Loucy (cell line): ENCODE results near the gene SALL3.

Experiments
- H2AFZ ChIP-seq: fragments of 200-600 bp; sonication (generic); 2 replicates; pipeline ENCODE4 v1.6.0; 2016; ENCODE audit warnings: antibody characterized with exemption, mild to moderate bottlenecking, low read length, moderate library complexity
- H3F3A ChIP-seq: fragments of 200-600 bp; 2 replicates; pipeline ENCODE4 v1.6.0; 2016; ENCODE audit warnings: antibody characterized with exemption, low read depth, mild to moderate bottlenecking
- H3K27me3 ChIP-seq: fragments of 200-600 bp; sonication (generic); 2 replicates; pipeline ENCODE4 v1.6.1; 2014; ENCODE audit warnings: low read length, mild to moderate bottlenecking; ENCODE audit not compliant: insufficient read depth, poor library complexity, severe bottlenecking
- H3K36me3 ChIP-seq: fragments of 200-600 bp; sonication (generic); 2 replicates; pipeline ENCODE4 v1.6.1; 2016; ENCODE audit warnings: low read length; ENCODE audit not compliant: insufficient read depth
- H3K4me1 ChIP-seq: fragments of 200-600 bp; sonication (generic); 2 replicates; pipeline ENCODE4 v1.5.1; 2014; ENCODE audit warnings: low read length, mild to moderate bottlenecking; ENCODE audit not compliant: insufficient read depth, poor library complexity, severe bottlenecking
- H3K4me2 ChIP-seq: fragments of 200-600 bp; sonication (generic); 2 replicates; pipeline ENCODE4 v1.6.0; 2014; ENCODE audit warnings: antibody characterized with exemption, low read length, low read depth, mild to moderate bottlenecking; ENCODE audit not compliant: poor library complexity, severe bottlenecking
- H3K4me3 ChIP-seq: fragments of 200-600 bp; sonication (generic); 2 replicates; pipeline ENCODE4 v1.5.1; 2014; ENCODE audit warnings: low read length, mild to moderate bottlenecking, mixed read lengths; ENCODE audit not compliant: poor library complexity, severe bottlenecking
- H3K79me2 ChIP-seq: fragments of 200-600 bp; sonication (generic); 2 replicates; pipeline ENCODE4 v1.6.1; 2014; ENCODE audit warnings: low read length; ENCODE audit not compliant: insufficient read depth
- H3K9ac ChIP-seq: fragments of 200-600 bp; sonication (generic); 2 replicates; pipeline ENCODE4 v1.6.0; 2014; ENCODE audit warnings: mild to moderate bottlenecking, low read depth, low read length, moderate library complexity; ENCODE audit not compliant: poor library complexity, severe bottlenecking
- H3K9me2 ChIP-seq: fragments of 200-600 bp; sonication (generic); replicated peaks from 2 replicates; pipeline ENCODE4 v1.6.1; 2016; ENCODE audit warnings: low read depth, low read length, mixed read lengths
- H3K9me3 ChIP-seq: fragments of 200-600 bp; sonication (generic); 2 replicates; pipeline ENCODE4 v1.6.1; 2014; ENCODE audit warnings: mild to moderate bottlenecking, antibody characterized with exemption, low read length, low read depth; ENCODE audit not compliant: insufficient read depth
- H4K20me1 ChIP-seq: fragments of 200-600 bp; sonication (generic); 2 replicates; pipeline ENCODE4 v1.6.0; 2014; ENCODE audit warnings: antibody characterized with exemption, low read length, mild to moderate bottlenecking; ENCODE audit not compliant: insufficient read depth, poor library complexity, severe bottlenecking
- CTCF ChIP-seq: fragments of 200-600 bp; sonication (generic); conservative IDR thresholded peaks from 2 replicates; pipeline ENCODE4 v1.5.1; 2014; ENCODE audit warnings: mild to moderate bottlenecking, antibody characterized with exemption, low read length
- EZH2phosphoT487 ChIP-seq: fragments of 200-600 bp; IDR thresholded peaks from 2 replicates; pipeline ENCODE4 v1.6.1; 2018; ENCODE audit warnings: antibody characterized with exemption, mild to moderate bottlenecking, moderate library complexity, borderline replicate concordance

The SALL3 gene

GRCh38 chr18:78966793-78967106 lies 12.9 kb upstream of the SALL3 start:
- Histone ChIP-seq H3K27me3 (no peaks in the 10 kb centered on the region), H3K9me2 (no peaks in the 10 kb centered on the region), H3F3A (no peaks in the 10 kb centered on the region), H3K36me3 (no peaks in the 10 kb centered on the region), H3K79me2 (no peaks in the 10 kb centered on the region), H3K4me3 (no peak overlapping the region), H2AFZ (no peak overlapping the region), H3K9ac (no peak overlapping the region), H3K4me2 (no peak overlapping the region), H3K4me1 (no peaks in the 10 kb centered on the region), H4K20me1 (no peaks in the 10 kb centered on the region), H3K9me3 (peaks cover 12% of the 10 kb centered on the region; the same call in 1 of the 2 replicates)
- no peak for TF ChIP-seq EZH2phosphoT487
- no peak for TF ChIP-seq CTCF

GRCh38 chr18:78967692-78968091 lies 11.9 kb upstream of the SALL3 start:
- Histone ChIP-seq H3K4me3 (no peak overlapping the region), H3F3A (no peaks in the 10 kb centered on the region), H3K9me3 (peaks cover 19% of the 10 kb centered on the region; the same call in 1 of the 2 replicates), H4K20me1 (no peaks in the 10 kb centered on the region), H3K9ac (no peak overlapping the region), H2AFZ (no peak overlapping the region), H3K4me2 (no peak overlapping the region), H3K9me2 (no peaks in the 10 kb centered on the region), H3K36me3 (no peaks in the 10 kb centered on the region), H3K4me1 (no peaks in the 10 kb centered on the region), H3K27me3 (no peaks in the 10 kb centered on the region), H3K79me2 (no peaks in the 10 kb centered on the region)
- TF ChIP-seq CTCF = no peak
- TF ChIP-seq EZH2phosphoT487 = no peak

- no peak overlapping the region for H2AFZ ChIP-seq
- H4K20me1 ChIP-seq = no peaks in the 10 kb centered on the region
- H3K9me3 ChIP-seq = peaks cover 15% of the 10 kb centered on the region; the same call in 1 of the 2 replicates
- TF ChIP-seq CTCF (no peak), EZH2phosphoT487 (no peak)
- no peaks in the 10 kb centered on the region for H3K27me3 ChIP-seq
- no peaks in the 10 kb centered on the region for H3K79me2 ChIP-seq
- no peaks in the 10 kb centered on the region for H3K9me2 ChIP-seq
- H3K4me2 ChIP-seq = no peak overlapping the region
- no peaks in the 10 kb centered on the region for H3K4me1 ChIP-seq
- no peak overlapping the region for H3K4me3 ChIP-seq
- no peaks in the 10 kb centered on the region for H3F3A ChIP-seq
- no peak overlapping the region for H3K9ac ChIP-seq
- H3K36me3 ChIP-seq = no peaks in the 10 kb centered on the region
Observed at GRCh38 chr18:78969574-78970315, 9.9 kb upstream of the SALL3 start.
